Stimulated activated naive CD4-positive, alpha-beta T cell treated with Interleukin-2 at 50 U/mL for 16 hours (primary cell): ENCODE results near the gene COG8.

Source experiments
- DNase-seq: peaks from one replicate; lab custom pipeline; 2025; lab: John Stamatoyannopoulos, UW

Gene COG8

DNA sequence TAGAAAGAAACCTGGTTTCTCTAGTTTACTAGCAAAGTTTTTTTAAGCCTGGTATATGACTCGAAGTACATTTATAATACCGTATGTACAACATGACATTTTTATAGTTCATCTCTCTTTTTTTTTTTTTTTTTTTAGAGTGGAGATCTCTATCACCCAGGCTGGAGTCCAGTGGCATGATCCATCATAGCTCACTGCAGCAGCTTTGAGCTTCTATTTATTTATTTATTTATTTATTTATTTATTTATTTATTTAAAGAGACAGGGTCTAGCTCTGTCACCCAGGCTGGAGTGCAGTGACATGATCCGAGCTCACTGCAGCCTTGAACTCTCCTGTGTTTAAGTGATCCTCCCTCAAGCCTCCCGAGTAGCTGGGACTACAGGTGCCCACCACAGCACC is 54.1 kb downstream of the COG8 start:
- no peak for DNase-seq

- DNase-seq: no peak
Observed at GRCh38 chr16:69283851-69284250, 55.5 kb downstream of the COG8 start.

GRCh38 chr16:69277413-69277812 is 62.0 kb downstream of the COG8 start:
- DNase-seq: no peak
